Thoracic aorta (tissue), 2 donors: Measurements from ENCODE around the gene MYO5B. TPM values are rescaled to one million over a fixed set of nuclear protein-coding genes. Genes with fewer than 3 reads are reported as not detected.
A peak's percentile ranks its signal among the peaks of the same experiment; 100 is the strongest.

ENCODE experiments used
- ATAC-seq: fragments of 150-250 bp; one replicate; pipeline ENCODE4 v1.8.0; 2017; ENCODE audit warnings: low read depth; ENCODE audit not compliant: insufficient number of reproducible peaks, low FRiP score
- DNase-seq: peaks from one replicate; pipeline ENCODE4 v3.0.0-alpha.2; 2020; ENCODE audit warnings: low spot score
- H3K27ac ChIP-seq, 2 donors: fragments of 200-600 bp; sonication (generic); 1 replicate in 1 of 2; 2 replicates in 1 of 2; pipeline ENCODE4 v1.5.1; 2016; ENCODE audit warnings: mild to moderate bottlenecking in 2 of 2, moderate library complexity in 2 of 2
- H3K27me3 ChIP-seq: fragments of 200-600 bp; sonication (generic); replicated peaks from 2 replicates; pipeline ENCODE4 v1.6.0; 2016; ENCODE audit warnings: mild to moderate bottlenecking; ENCODE audit not compliant: insufficient read depth
- H3K36me3 ChIP-seq: fragments of 200-600 bp; sonication (generic); one replicate; pipeline ENCODE4 v1.5.1; 2016
- H3K4me1 ChIP-seq, 2 donors: fragments of 200-600 bp; sonication (generic); 1 replicate in 1 of 2; 2 replicates in 1 of 2; pipeline versions ENCODE4 v1.5.1 to v1.6.0; 2016; ENCODE audit warnings: low read depth in 2 of 2, mild to moderate bottlenecking in 1 of 2; ENCODE audit not compliant: control insufficient read depth in 1 of 2
- H3K4me3 ChIP-seq: fragments of 200-600 bp; sonication (generic); 2 replicates; pipeline ENCODE4 v1.5.1; 2016; ENCODE audit warnings: mild to moderate bottlenecking
- H3K9me3 ChIP-seq: fragments of 200-600 bp; sonication (generic); 2 replicates; pipeline ENCODE4 v1.5.1; 2016
- CTCF ChIP-seq: fragments of 200-600 bp; sonication (generic); IDR thresholded peaks from one replicate; pipeline ENCODE4 v1.5.1; 2019; ENCODE audit warnings: antibody characterized with exemption
- total RNA-seq, 2 donors: library from RNA; depleted of rRNA; stranded (reverse); fragments of >200 nt; gene quantifications; one replicate each; pipeline versions ENCODE4 v1.1.0 to v1.2.3, GENCODE V29; 2016

Gene MYO5B
- total RNA-seq, 2 donors from 2014 or later, result 8.3 to 13.5 TPM

GRCh38 chr18:50065527-50065926, 129.4 kb downstream of the MYO5B start:
- ATAC-seq, result no peak

DNA sequence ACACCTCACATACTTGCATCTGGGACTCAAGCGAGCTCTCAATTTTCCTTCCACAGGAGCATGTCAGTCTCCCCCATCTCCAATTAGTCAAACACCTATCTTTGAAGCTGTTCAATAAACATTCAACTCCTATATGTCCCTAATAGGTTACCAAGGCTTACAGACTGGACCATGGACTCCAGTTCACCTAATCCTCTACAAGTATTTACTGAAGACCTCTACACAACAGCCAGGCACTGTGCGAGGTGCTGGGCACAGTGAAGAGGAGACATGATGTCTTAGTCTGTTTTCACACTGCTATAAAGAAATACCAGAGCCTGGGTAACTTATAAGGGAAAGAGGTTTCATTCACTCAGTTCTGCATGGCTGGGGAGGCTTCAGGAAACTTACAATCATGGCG, 129.9 kb downstream of the MYO5B start:
- no peaks in the 10 kb centered on the region for H3K9me3 ChIP-seq
- no peak for DNase-seq
- no peaks in the 10 kb centered on the region for H3K36me3 ChIP-seq
- H3K4me3 ChIP-seq, result no peak overlapping the region
- ATAC-seq, result no peak
- no peaks in the 10 kb centered on the region for H3K27me3 ChIP-seq
- H3K4me1 ChIP-seq, result peaks cover 5 to 36% of the 10 kb centered on the region in 2 donors
- TF ChIP-seq CTCF, result no peak
- no peak overlapping the region for H3K27ac ChIP-seq

More at GRCh38 chr18:50065527-50065926, 129.4 kb downstream of the MYO5B start:
- H3K36me3 ChIP-seq, result no peaks in the 10 kb centered on the region
- no peak overlapping the region for H3K27ac ChIP-seq
- DNase-seq, result no peak
- H3K27me3 ChIP-seq, result no peaks in the 10 kb centered on the region
- H3K4me1 ChIP-seq, result peaks cover 5 to 31% of the 10 kb centered on the region in 2 donors
- no peaks in the 10 kb centered on the region for H3K9me3 ChIP-seq
- TF ChIP-seq CTCF, result no peak
- H3K4me3 ChIP-seq, result no peak overlapping the region

DNA sequence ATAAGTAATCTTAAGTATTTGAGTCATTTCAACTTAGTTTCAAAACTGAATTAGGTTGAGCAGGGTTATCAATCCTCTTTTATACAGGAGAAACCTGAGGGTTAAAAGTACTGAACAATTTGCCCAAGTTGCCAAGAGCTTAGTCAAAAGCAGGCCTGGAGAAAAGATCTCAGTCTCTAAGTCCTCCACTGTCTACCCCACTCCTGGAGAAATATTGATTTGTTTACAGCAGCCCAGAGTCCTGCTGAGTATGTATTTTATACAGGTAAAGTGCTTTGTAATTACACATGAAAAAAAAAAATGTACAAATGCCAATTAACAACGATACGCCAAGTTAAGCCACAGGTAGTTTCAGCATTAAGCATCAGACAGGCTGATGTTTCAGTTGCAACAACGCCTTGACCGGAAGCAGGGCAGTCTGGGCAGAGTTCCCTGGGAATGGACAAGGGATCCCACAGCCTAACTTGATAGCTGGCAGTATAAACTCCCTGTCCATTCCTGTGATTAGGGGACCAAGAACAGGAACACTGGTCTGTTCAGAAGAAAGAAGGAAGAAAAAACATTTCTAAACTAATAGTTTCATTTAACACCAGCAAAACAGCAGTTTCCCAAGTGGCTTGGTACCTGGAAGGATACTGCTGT, 132.9 kb downstream of the MYO5B start:
- no peak for ATAC-seq
- H3K36me3 ChIP-seq, result no peaks in the 10 kb centered on the region
- peaks cover 5 to 41% of the 10 kb centered on the region in 2 donors for H3K4me1 ChIP-seq
- peak overlapping the region; percentile 18 to 31 for H3K27ac ChIP-seq
- no peaks in the 10 kb centered on the region for H3K27me3 ChIP-seq
- no peak for DNase-seq
- TF ChIP-seq CTCF, result no peak
- no peaks in the 10 kb centered on the region for H3K9me3 ChIP-seq
- H3K4me3 ChIP-seq, result no peak overlapping the region

GRCh38 chr18:50060822-50061221, 134.1 kb downstream of the MYO5B start:
- no peaks in the 10 kb centered on the region for H3K36me3 ChIP-seq
- ATAC-seq (no peak), DNase-seq (no peak)
- no peak for TF ChIP-seq CTCF
- peaks cover 5 to 41% of the 10 kb centered on the region in 2 donors for H3K4me1 ChIP-seq
- no peak overlapping the region for H3K27ac ChIP-seq
- H3K4me3 ChIP-seq, result no peak overlapping the region
- no peaks in the 10 kb centered on the region for H3K27me3 ChIP-seq
- H3K9me3 ChIP-seq, result no peaks in the 10 kb centered on the region

DNA sequence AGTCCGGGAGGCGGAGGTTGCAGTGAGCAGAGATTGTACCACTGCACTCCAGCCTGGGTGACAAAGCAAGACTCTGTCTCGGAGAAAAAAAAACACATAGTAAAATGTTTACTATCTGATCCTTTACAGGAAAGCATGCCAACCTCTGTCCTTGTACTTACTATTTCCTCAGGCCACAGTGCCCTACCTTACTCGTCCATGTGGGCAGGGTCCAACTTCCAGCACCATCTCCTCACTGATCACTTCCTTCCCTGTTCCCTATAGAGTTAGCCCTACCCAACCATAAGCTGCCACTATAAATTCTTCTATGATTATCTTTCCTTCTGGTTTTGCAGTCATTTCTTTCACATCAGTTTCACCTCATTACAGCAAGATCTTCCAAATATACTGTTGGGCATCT, 136.2 kb downstream of the MYO5B start:
- ATAC-seq (no peak), DNase-seq (no peak)
- no peaks in the 10 kb centered on the region for H3K36me3 ChIP-seq
- no peak overlapping the region for H3K4me3 ChIP-seq
- H3K4me1 ChIP-seq, result peaks cover 5 to 26% of the 10 kb centered on the region in 2 donors
- TF ChIP-seq CTCF, result no peak
- H3K27ac ChIP-seq, result no peak overlapping the region
- no peaks in the 10 kb centered on the region for H3K9me3 ChIP-seq
- no peaks in the 10 kb centered on the region for H3K27me3 ChIP-seq
